Measurements from ENCODE around the gene PTPRG.
A peak's percentile ranks its signal among the peaks of the same experiment; 100 is the strongest.

The PTPRG gene

GRCh38 chr3:62097121-62097520 lies 535.8 kb downstream of the PTPRG start:
- no peak for DNase-seq

GRCh38 chr3:62098646-62099365 lies 537.4 kb downstream of the PTPRG start:
- no peak for DNase-seq

GRCh38 chr3:62100282-62100989 lies 539.1 kb downstream of the PTPRG start:
- DNase-seq, result peak; percentile 77

- DNase-seq, result no peak
Measured at GRCh38 chr3:62101488-62101887, 540.1 kb downstream of the PTPRG start.

GRCh38 chr3:62103531-62103930 lies 542.2 kb downstream of the PTPRG start:
- peak; percentile 75 for DNase-seq

- no peak for DNase-seq
Measured at GRCh38 chr3:62109534-62109933, 548.2 kb downstream of the PTPRG start.

- no peak for DNase-seq
Measured at GRCh38 chr3:62110443-62111225, 549.3 kb downstream of the PTPRG start.

- DNase-seq, result no peak
Measured at GRCh38 chr3:62113092-62113491, 551.7 kb downstream of the PTPRG start.

GRCh38 chr3:62114763-62115162 lies 553.4 kb downstream of the PTPRG start:
- no peak for DNase-seq

- DNase-seq, result no peak
Measured at GRCh38 chr3:62117903-62118548, 556.7 kb downstream of the PTPRG start.

GRCh38 chr3:62119139-62119538 lies 557.8 kb downstream of the PTPRG start:
- no peak for DNase-seq

GRCh38 chr3:62122819-62123218 lies 561.4 kb downstream of the PTPRG start:
- DNase-seq, result no peak

- DNase-seq, result no peak
Measured at GRCh38 chr3:62125380-62125779, 564.0 kb downstream of the PTPRG start.

GRCh38 chr3:62127116-62127515 lies 565.7 kb downstream of the PTPRG start:
- no peak for DNase-seq

- no peak for DNase-seq
Measured at GRCh38 chr3:62128051-62128450, 566.7 kb downstream of the PTPRG start.

- DNase-seq, result no peak
Measured at GRCh38 chr3:62128681-62129080, 567.3 kb downstream of the PTPRG start.

GRCh38 chr3:62131050-62131449 lies 569.7 kb downstream of the PTPRG start:
- no peak for DNase-seq

- no peak for DNase-seq
Measured at GRCh38 chr3:62131620-62132019, 570.2 kb downstream of the PTPRG start.

- no peak for DNase-seq
Measured at GRCh38 chr3:62132027-62132602, 570.7 kb downstream of the PTPRG start.

- no peak for DNase-seq
Measured at GRCh38 chr3:62133015-62133414, 571.6 kb downstream of the PTPRG start.

- DNase-seq, result peak; percentile 19
Measured at GRCh38 chr3:62134061-62134496, 572.7 kb downstream of the PTPRG start.

- no peak for DNase-seq
Measured at GRCh38 chr3:62135741-62136140, 574.4 kb downstream of the PTPRG start.

- DNase-seq, result no peak
Measured at GRCh38 chr3:62139957-62140356, 578.6 kb downstream of the PTPRG start.
